ENCODE results near the gene LSAMP. TPM values are rescaled to one million over a fixed set of nuclear protein-coding genes. Genes with fewer than 3 reads are reported as not detected.

The LSAMP gene
- total and polyA plus RNA-seq, 2 of the 4 experiments (the other 2 are of a cell fraction), result 7.9 to 8.0 TPM

DNA sequence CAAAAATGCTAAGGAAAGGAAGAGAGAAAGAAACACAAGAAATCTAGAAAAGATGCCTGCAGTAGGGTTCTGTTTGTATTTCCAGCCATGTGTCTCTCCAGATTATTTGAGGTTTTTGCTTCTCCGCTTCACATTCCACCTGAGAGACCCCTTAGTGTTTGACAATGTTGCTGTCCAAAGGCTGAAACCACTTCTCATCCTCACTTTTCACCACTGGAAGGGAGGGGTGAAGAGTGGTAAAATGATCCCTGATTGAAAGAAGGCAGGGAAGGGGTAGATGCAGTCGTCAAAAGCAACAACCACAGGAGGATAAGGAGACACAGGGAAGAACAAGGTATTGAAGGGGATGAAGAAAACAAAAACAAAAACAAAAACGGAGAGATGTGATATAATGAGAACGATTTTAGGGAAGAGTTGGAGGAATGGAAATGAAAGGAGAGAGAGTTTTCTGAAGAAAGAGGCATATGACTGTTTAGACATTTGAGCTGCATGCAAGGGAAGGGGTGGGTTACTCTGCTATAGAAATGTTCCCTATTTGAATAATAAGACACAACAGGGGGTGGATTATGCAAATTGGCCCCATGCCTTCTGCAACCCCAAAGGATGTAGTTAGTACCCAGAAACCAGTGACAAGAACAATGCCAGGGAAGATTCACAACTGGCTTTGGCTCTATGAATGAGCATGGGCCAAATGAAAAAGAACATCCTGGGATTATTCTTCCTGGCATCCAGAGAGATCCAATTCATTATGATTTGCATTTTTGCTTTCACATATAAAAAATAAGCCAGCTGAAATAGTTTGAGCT, 586.1 kb downstream of the LSAMP start:
- no peak for ATAC-seq (ENCODE audit: low read depth)
- intact Hi-C loops (cut with micrococcal nuclease) (loop anchor here (5.0 to 10.0 kb wide), 2 partner anchors 63 to 586 kb away; partner anchors contain the start of gene LSAMP), dilution Hi-C loops (cut with HindIII; ENCODE audit: low sequenced_read_pairs, unreplicated experiment) (no loop called here), in situ Hi-C loops (cut with MboI; ENCODE audit: low sequenced_read_pairs) (no loop called here)
- no peak overlapping the region for H3K4me3 ChIP-seq (ENCODE audit: insufficient read depth, low read depth, low read length)
- no peaks in the 10 kb centered on the region for H4K20me1 ChIP-seq (ENCODE audit: insufficient read depth, low read length)
- H3K9me1 ChIP-seq (ENCODE audit: insufficient read depth, low read length), result 0 out of 2 replicates have a peak, but pooled peaks cover 3% of the 10 kb centered on the region
- H2BK20ac ChIP-seq (ENCODE audit: low read depth, low read length), result no peak overlapping the region
- no peak overlapping the region for H3K9ac ChIP-seq (ENCODE audit: low read depth, low read length)
- H3K36me3 ChIP-seq (ENCODE audit: control insufficient read depth, insufficient read depth, low read length), result no peaks in the 10 kb centered on the region
- no peak overlapping the region for H3K18ac ChIP-seq (ENCODE audit: low read depth, low read length)
- H4K8ac ChIP-seq (ENCODE audit: low read depth in 2 of 2, low read length in 2 of 2), result no peak overlapping the region
- H3K79me1 ChIP-seq (ENCODE audit: low read depth in 1 of 2, low read length in 2 of 2), result no peaks in the 10 kb centered on the region
- no peak overlapping the region for H3K27ac ChIP-seq (ENCODE audit: insufficient read depth, low read length)
- H3K56ac ChIP-seq (ENCODE audit: extremely low read depth, insufficient read depth, low read length), result no peak overlapping the region
- ChIA-PET CTCF (interaction anchor here (1.0 to 1.1 kb wide), 2 partner anchors 18 to 64 kb away, joined by 3 to 5 read pairs; no protein-coding TSS in a partner anchor), POLR2A (ENCODE audit: unreplicated experiment) (no interaction called here)
- BruUV-seq (replicated peaks), result no TSS peak
- peaks cover 11% of the 10 kb centered on the region for H3K4me1 ChIP-seq (ENCODE audit: control insufficient read depth, insufficient read depth, low read length)
- no peak overlapping the region for H2BK120ac ChIP-seq (ENCODE audit: low read depth, low read length)
- H2BK5ac ChIP-seq (ENCODE audit: low read depth, low read length, poor library complexity, severe bottlenecking), result no peak overlapping the region
- H4K91ac ChIP-seq (ENCODE audit: insufficient read depth, low read depth, low read length), result no peak overlapping the region
- no peak overlapping the region for H2AFZ ChIP-seq (replicated peaks; ENCODE audit: low read length, poor library complexity)
- H3K14ac ChIP-seq (replicated peaks; ENCODE audit: low read depth, low read length), result no peak overlapping the region
- no peaks in the 10 kb centered on the region for H3K27me3 ChIP-seq (ENCODE audit: control insufficient read depth, insufficient read depth, low read length)
- no peak overlapping the region for H4K5ac ChIP-seq (ENCODE audit: low read depth, low read length)
- no peak overlapping the region for H3K4me2 ChIP-seq (ENCODE audit: low read depth, low read length)
- no peak overlapping the region for H3K23ac ChIP-seq (ENCODE audit: low read depth, low read length)
- DNase-seq, result no peak
- TF ChIP-seq USF2 (IDR thresholded peaks at IDR 0.05; ENCODE audit: low read depth, low read length) (no peak), POLR2A (IDR thresholded peaks at IDR 0.05; ENCODE audit: low read depth, low read length) (no peak), SMC3 (IDR thresholded peaks at IDR 0.05; ENCODE audit: low read depth, low read length) (no peak), BHLHE40 (IDR thresholded peaks at IDR 0.05; ENCODE audit: low read depth, low read length) (no peak), MXI1 (IDR thresholded peaks at IDR 0.05; ENCODE audit: borderline replicate concordance, low read depth, low read length) (no peak), MAFK (IDR thresholded peaks at IDR 0.05; ENCODE audit: low read depth, low read length) (no peak), CTCF (conservative IDR thresholded peaks at IDR 0.05; ENCODE audit: low read depth, low read length) (no peak), RAD21 (IDR thresholded peaks at IDR 0.05; ENCODE audit: low read length) (no peak), CEBPB (IDR thresholded peaks at IDR 0.05; ENCODE audit: low read depth, low read length) (no peak), FOS (IDR thresholded peaks at IDR 0.05; ENCODE audit: low read depth, low read length) (no peak)
- no peak overlapping the region for H2AK9ac ChIP-seq (replicated peaks; ENCODE audit: low read depth, low read length, poor library complexity)
- no peak overlapping the region for H3K4ac ChIP-seq (ENCODE audit: low read depth, low read length)
- WGBS, 2 experiments (ENCODE audit: extremely low coverage in 2 of 2, insufficient read length in 1 of 2), result 100% methylated on average over 2 of the region's 4 CpGs; no CpG with 5 or more reads in 1 of the 2 experiments
- no peak overlapping the region for H2AK5ac ChIP-seq (ENCODE audit: low read depth, low read length)
- no peaks in the 10 kb centered on the region for H3K9me3 ChIP-seq (ENCODE audit: control insufficient read depth, insufficient read depth, low read length)
- H2BK15ac ChIP-seq (ENCODE audit: low read depth, low read length), result no peak overlapping the region
